K562 (cell line): ENCODE results near the gene C5orf52.

Experiments used
- NFE2L1 ChIP-seq: fragments of 450-650 bp; IDR thresholded peaks from 2 replicates; pipeline ENCODE4 v1.6.1; 2016; ENCODE audit warnings: missing genetic modification characterization, low read depth, mild to moderate bottlenecking, missing compliant biosample characterization, moderate library complexity, borderline replicate concordance
- SRSF1 ChIP-seq: fragments of 200-400 bp; formaldehyde crosslinking; IDR thresholded peaks from 2 replicates; pipeline ENCODE4 v1.6.1; 2017; ENCODE audit warnings: mild to moderate bottlenecking, low read depth, low read length, moderate library complexity
- ZNF780A ChIP-seq: fragments of 250-450 bp; sonication (Bioruptor Pico); IDR thresholded peaks from 2 replicates; pipeline ENCODE4 v1.5.0; 2021; ENCODE audit warnings: mild to moderate bottlenecking
- TF ChIP-seq, protein P1 (sequence below), 3 experiments: IDR thresholded peaks in 2 of 3; conservative IDR thresholded peaks in 1 of 3; 2 replicates each; pipeline ENCODE4 v1.5.1; 2011 to 2012; ENCODE audit warnings: low read length in 3 of 3, mild to moderate bottlenecking in 3 of 3, control low read depth in 2 of 3, improper control_type of control experiment in 1 of 3, inconsistent platforms in 1 of 3, low read depth in 1 of 3, mixed read lengths in 1 of 3, moderate library complexity in 1 of 3; ENCODE audit not compliant: insufficient read depth in 2 of 3

DNA sequence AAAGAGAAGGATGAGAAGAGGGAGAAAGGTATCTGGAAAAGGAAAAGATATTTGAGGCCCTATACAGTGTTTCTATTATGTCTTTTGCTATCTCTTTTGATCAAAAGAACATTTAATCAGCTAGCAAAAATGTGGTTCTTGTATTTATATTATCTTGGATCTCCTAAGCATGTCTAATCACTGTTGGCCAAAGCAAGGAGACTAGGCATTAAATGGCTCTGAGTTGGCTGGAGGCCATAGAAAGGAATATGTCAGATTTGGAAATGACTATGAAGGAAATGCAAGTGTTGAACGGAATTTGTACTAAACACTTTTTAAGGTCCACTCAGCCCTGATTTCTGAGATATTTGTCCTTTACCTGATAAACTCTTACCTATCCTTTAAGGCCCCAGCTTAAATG is 37.5 kb downstream of the C5orf52 start:
- TF ChIP-seq ZNF780A (CRISPR knock-in tag) (no peak), NFE2L1 (tag) (no peak), SRSF1 (no peak)
- TF ChIP-seq, protein P1, sequence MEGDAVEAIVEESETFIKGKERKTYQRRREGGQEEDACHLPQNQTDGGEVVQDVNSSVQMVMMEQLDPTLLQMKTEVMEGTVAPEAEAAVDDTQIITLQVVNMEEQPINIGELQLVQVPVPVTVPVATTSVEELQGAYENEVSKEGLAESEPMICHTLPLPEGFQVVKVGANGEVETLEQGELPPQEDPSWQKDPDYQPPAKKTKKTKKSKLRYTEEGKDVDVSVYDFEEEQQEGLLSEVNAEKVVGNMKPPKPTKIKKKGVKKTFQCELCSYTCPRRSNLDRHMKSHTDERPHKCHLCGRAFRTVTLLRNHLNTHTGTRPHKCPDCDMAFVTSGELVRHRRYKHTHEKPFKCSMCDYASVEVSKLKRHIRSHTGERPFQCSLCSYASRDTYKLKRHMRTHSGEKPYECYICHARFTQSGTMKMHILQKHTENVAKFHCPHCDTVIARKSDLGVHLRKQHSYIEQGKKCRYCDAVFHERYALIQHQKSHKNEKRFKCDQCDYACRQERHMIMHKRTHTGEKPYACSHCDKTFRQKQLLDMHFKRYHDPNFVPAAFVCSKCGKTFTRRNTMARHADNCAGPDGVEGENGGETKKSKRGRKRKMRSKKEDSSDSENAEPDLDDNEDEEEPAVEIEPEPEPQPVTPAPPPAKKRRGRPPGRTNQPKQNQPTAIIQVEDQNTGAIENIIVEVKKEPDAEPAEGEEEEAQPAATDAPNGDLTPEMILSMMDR (IDR thresholded peaks at IDR 0.05 in 2 of 3, conservative IDR thresholded peaks at IDR 0.05 in 1 of 3; ENCODE audit: insufficient read depth in 2 of 3, low read depth in 1 of 3, low read length in 3 of 3) = no peak
